ENCODE results near the gene KDM4C. TPM values are rescaled to one million over a fixed set of nuclear protein-coding genes. Genes with fewer than 3 reads are reported as not detected.

The KDM4C gene
- total RNA-seq, 2 experiments from 2014 or later = 51.5 to 60.3 TPM

DNA sequence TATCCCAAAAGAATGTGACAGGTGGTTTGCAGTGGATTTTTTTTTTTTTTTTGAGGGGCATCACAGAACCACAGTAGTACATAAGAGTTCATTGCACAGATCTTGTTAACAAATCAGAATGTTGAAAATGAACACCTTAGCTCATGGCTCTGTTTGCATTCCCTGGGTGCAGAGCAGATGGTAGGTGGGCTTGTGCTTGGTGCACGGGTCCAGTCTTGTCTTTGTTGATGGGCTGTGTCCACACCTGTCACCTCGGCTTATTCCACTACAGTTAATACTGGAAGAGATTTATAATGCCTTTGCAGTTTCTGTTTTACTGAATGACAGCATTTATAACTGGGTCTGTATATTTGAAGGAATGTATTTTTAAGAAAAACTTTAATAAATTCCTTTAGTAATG lies 146.6 kb downstream of the KDM4C start:
- no peak for DNase-seq (ENCODE audit: low spot score)
- BruUV-seq (replicated peaks) = no TSS peak
- Histone ChIP-seq H3K4me3 (ENCODE audit: low read depth, low read length, poor library complexity, severe bottlenecking) (no peak overlapping the region), H3K9me3 (ENCODE audit: low read length) (no peaks in the 10 kb centered on the region), H3K79me2 (ENCODE audit: insufficient read depth, low read depth, low read length) (no peaks in the 10 kb centered on the region), H3K9me2 (ENCODE audit: insufficient read depth, low read length) (no peaks in the 10 kb centered on the region), H4K20me1 (ENCODE audit: insufficient read depth, low read length) (no peaks in the 10 kb centered on the region), H3K36me3 (ENCODE audit: insufficient read depth, low read length) (no peaks in the 10 kb centered on the region), H3K27ac (ENCODE audit: low read depth, low read length, poor library complexity, severe bottlenecking) (no peak overlapping the region), H3K4me1 (ENCODE audit: insufficient read depth, low read length, poor library complexity, severe bottlenecking) (no peaks in the 10 kb centered on the region), H2AFZ (ENCODE audit: low read length) (no peak overlapping the region), H3K4me2 (ENCODE audit: low read length) (no peak overlapping the region)
- CTCF ChIA-PET (ENCODE audit: unreplicated experiment) = no interaction called here
- no peak for TF ChIP-seq EZH2phosphoT487 (IDR thresholded peaks at IDR 0.05; ENCODE audit: borderline replicate concordance, low read depth, low read length)
- TF ChIP-seq, protein P1, sequence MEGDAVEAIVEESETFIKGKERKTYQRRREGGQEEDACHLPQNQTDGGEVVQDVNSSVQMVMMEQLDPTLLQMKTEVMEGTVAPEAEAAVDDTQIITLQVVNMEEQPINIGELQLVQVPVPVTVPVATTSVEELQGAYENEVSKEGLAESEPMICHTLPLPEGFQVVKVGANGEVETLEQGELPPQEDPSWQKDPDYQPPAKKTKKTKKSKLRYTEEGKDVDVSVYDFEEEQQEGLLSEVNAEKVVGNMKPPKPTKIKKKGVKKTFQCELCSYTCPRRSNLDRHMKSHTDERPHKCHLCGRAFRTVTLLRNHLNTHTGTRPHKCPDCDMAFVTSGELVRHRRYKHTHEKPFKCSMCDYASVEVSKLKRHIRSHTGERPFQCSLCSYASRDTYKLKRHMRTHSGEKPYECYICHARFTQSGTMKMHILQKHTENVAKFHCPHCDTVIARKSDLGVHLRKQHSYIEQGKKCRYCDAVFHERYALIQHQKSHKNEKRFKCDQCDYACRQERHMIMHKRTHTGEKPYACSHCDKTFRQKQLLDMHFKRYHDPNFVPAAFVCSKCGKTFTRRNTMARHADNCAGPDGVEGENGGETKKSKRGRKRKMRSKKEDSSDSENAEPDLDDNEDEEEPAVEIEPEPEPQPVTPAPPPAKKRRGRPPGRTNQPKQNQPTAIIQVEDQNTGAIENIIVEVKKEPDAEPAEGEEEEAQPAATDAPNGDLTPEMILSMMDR (conservative IDR thresholded peaks at IDR 0.05; ENCODE audit: low read length) = no peak
- intact Hi-C loops (cut with micrococcal nuclease; ENCODE audit: unreplicated experiment) = no loop called here
- POLR2A ChIA-PET = interaction anchor here (0.6 to 0.7 kb wide), 3 partner anchors 48 to 258 kb away, joined by 3 to 4 read pairs (median 3); no protein-coding TSS in a partner anchor

- intact Hi-C loops (cut with micrococcal nuclease; ENCODE audit: unreplicated experiment) = no loop called here
- BruUV-seq (replicated peaks) = no TSS peak
- H3K4me3 ChIP-seq (ENCODE audit: low read depth, low read length, poor library complexity, severe bottlenecking) = no peak overlapping the region
- no peak overlapping the region for H3K27ac ChIP-seq (ENCODE audit: low read depth, low read length, poor library complexity, severe bottlenecking)
- H4K20me1 ChIP-seq (ENCODE audit: insufficient read depth, low read length) = no peaks in the 10 kb centered on the region
- H3K79me2 ChIP-seq (ENCODE audit: insufficient read depth, low read depth, low read length) = no peaks in the 10 kb centered on the region
- no peaks in the 10 kb centered on the region for H3K9me2 ChIP-seq (ENCODE audit: insufficient read depth, low read length)
- H3K4me2 ChIP-seq (ENCODE audit: low read length) = no peak overlapping the region
- H2AFZ ChIP-seq (ENCODE audit: low read length) = no peak overlapping the region
- CTCF ChIA-PET (ENCODE audit: unreplicated experiment) = interaction anchor here (0.5 to 0.6 kb wide), 2 partner anchors 270 to 330 kb away, joined by 3 to 4 read pairs; no protein-coding TSS in a partner anchor
- no peaks in the 10 kb centered on the region for H3K9me3 ChIP-seq (ENCODE audit: low read length)
- no peak for DNase-seq (ENCODE audit: low spot score)
- no peaks in the 10 kb centered on the region for H3K4me1 ChIP-seq (ENCODE audit: insufficient read depth, low read length, poor library complexity, severe bottlenecking)
- H3K36me3 ChIP-seq (ENCODE audit: insufficient read depth, low read length) = no peaks in the 10 kb centered on the region
- TF ChIP-seq, protein P1 (conservative IDR thresholded peaks at IDR 0.05; ENCODE audit: low read length) = no peak
- no peak for TF ChIP-seq EZH2phosphoT487 (IDR thresholded peaks at IDR 0.05; ENCODE audit: borderline replicate concordance, low read depth, low read length)
- POLR2A ChIA-PET = interaction anchor here (0.6 kb wide), 1 partner anchor 123 kb away, joined by 3 read pairs; no protein-coding TSS in a partner anchor
These were observed 148.1 kb downstream of the KDM4C start for GRCh38 chr9:6905850-6906375.

- Histone ChIP-seq H4K20me1 (ENCODE audit: insufficient read depth, low read length) (no peaks in the 10 kb centered on the region), H3K9me2 (ENCODE audit: insufficient read depth, low read length) (no peaks in the 10 kb centered on the region), H3K4me1 (ENCODE audit: insufficient read depth, low read length, poor library complexity, severe bottlenecking) (peaks cover 12% of the 10 kb centered on the region), H3K4me2 (ENCODE audit: low read length) (no peak overlapping the region), H2AFZ (ENCODE audit: low read length) (no peak overlapping the region), H3K27ac (ENCODE audit: low read depth, low read length, poor library complexity, severe bottlenecking) (no peak overlapping the region), H3K4me3 (ENCODE audit: low read depth, low read length, poor library complexity, severe bottlenecking) (no peak overlapping the region), H3K36me3 (ENCODE audit: insufficient read depth, low read length) (no peaks in the 10 kb centered on the region), H3K9me3 (ENCODE audit: low read length) (no peaks in the 10 kb centered on the region), H3K79me2 (ENCODE audit: insufficient read depth, low read depth, low read length) (no peaks in the 10 kb centered on the region)
- POLR2A ChIA-PET = no interaction called here
- CTCF ChIA-PET (ENCODE audit: unreplicated experiment) = no interaction called here
- TF ChIP-seq EZH2phosphoT487 (IDR thresholded peaks at IDR 0.05; ENCODE audit: borderline replicate concordance, low read depth, low read length) = no peak
- TF ChIP-seq, protein P1 (conservative IDR thresholded peaks at IDR 0.05; ENCODE audit: low read length) = peak; percentile 75
- intact Hi-C loops (cut with micrococcal nuclease; ENCODE audit: unreplicated experiment) = no loop called here
- no TSS peak for BruUV-seq (replicated peaks)
- DNase-seq (ENCODE audit: low spot score) = no peak
These were observed 150.1 kb downstream of the KDM4C start for GRCh38 chr9:6907772-6908381.
